ENCODE data around the gene ATAD3B. TPM values are rescaled to one million over a fixed set of nuclear protein-coding genes. Genes with fewer than 3 reads are reported as not detected.

The ATAD3B gene
- total RNA-seq, 1 donor from 2014 or later: 39.2 TPM

- Mint-ChIP-seq H3K9me3 (no peaks in the 10 kb centered on the region), H3K4me3 (peak overlapping the region; percentile 4), H3K27ac (no peak overlapping the region), H3K4me1 (no peaks in the 10 kb centered on the region), H3K36me3 (peaks cover 5% of the 10 kb centered on the region), H3K27me3 (ENCODE audit: low read depth) (no peaks in the 10 kb centered on the region)
- DNase-seq (ENCODE audit: low spot score in 2 of 2, unreplicated experiment in 2 of 2): no peak
- no peak for TF ChIP-seq CTCF (IDR thresholded peaks at IDR 0.05; ENCODE audit: unreplicated experiment)
These were observed 71.5 kb downstream of the ATAD3B start for GRCh38 chr1:1542766-1543705.

DNA sequence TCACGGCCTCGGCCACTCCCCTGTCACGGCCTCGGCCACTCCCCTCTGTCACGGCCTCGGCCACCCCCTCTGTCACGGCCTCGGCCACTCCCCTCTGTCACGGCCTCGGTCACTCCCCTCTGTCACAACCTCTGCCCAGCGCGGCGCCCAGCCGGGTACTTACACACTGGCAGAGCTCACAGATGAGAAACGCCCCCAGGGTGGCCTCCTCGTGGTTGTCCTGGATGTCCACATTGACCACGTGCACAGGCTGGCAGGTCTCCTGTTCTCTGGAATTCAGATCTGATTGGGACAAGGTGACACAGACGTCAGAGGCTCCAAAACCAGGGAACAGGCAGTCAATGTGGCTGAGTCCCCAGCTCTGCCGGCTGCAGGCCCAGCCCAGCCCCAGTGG is 72.1 kb downstream of the ATAD3B start:
- no peak for DNase-seq (ENCODE audit: low spot score in 2 of 2, unreplicated experiment in 2 of 2)
- TF ChIP-seq CTCF (IDR thresholded peaks at IDR 0.05; ENCODE audit: unreplicated experiment): no peak
- Mint-ChIP-seq H3K4me1 (no peaks in the 10 kb centered on the region), H3K4me3 (no peak overlapping the region), H3K27me3 (ENCODE audit: low read depth) (no peaks in the 10 kb centered on the region), H3K36me3 (peaks cover 5% of the 10 kb centered on the region), H3K27ac (no peak overlapping the region), H3K9me3 (no peaks in the 10 kb centered on the region)

GRCh38 chr1:1544544-1544943 is 73.0 kb downstream of the ATAD3B start:
- TF ChIP-seq CTCF (IDR thresholded peaks at IDR 0.05; ENCODE audit: unreplicated experiment): no peak
- Mint-ChIP-seq H3K4me3 (no peak overlapping the region), H3K4me1 (no peaks in the 10 kb centered on the region), H3K9me3 (no peaks in the 10 kb centered on the region), H3K27ac (no peak overlapping the region), H3K27me3 (ENCODE audit: low read depth) (no peaks in the 10 kb centered on the region), H3K36me3 (peaks cover 5% of the 10 kb centered on the region)
- DNase-seq (ENCODE audit: low spot score in 2 of 2, unreplicated experiment in 2 of 2): no peak

Other genes with a start within 250 kb of the ATAD3B start
- 103 to 110 TPM (median 108 TPM) in 3 replicates for gene SDF4, start 239.8 kb upstream of the ATAD3B start, total RNA-seq
- 32.1 to 34.1 TPM (median 33.4 TPM) in 3 replicates for gene B3GALT6, start 239.5 kb upstream of the ATAD3B start, total RNA-seq
- gene C1QTNF12, start 225.0 kb upstream of the ATAD3B start, total RNA-seq: 10.2 to 12.2 TPM (median 10.4 TPM) in 3 replicates
- 67.3 to 76.6 TPM (median 75.7 TPM) in 3 replicates for gene UBE2J2, start 197.9 kb upstream of the ATAD3B start, total RNA-seq
- gene SCNN1D, start 191.3 kb upstream of the ATAD3B start, total RNA-seq: 16.0 to 17.5 TPM (median 16.8 TPM) in 3 replicates
- gene ACAP3, start 163.8 kb upstream of the ATAD3B start, total RNA-seq: 85.5 to 97.3 TPM (median 91.0 TPM) in 3 replicates
- 12.7 to 14.5 TPM (median 14.2 TPM) in 3 replicates for gene PUSL1, start 163.2 kb upstream of the ATAD3B start, total RNA-seq
- 163 to 165 TPM (median 165 TPM) in 3 replicates for gene INTS11, start 147.1 kb upstream of the ATAD3B start, total RNA-seq
- 17.8 to 19.3 TPM (median 18.5 TPM) in 3 replicates for gene CPTP, start 147.0 kb upstream of the ATAD3B start, total RNA-seq
- 0.98 to 1.0 TPM (median 1.00 TPM) in 3 replicates for gene TAS1R3, start 140.5 kb upstream of the ATAD3B start, total RNA-seq
- gene DVL1, start 122.3 kb upstream of the ATAD3B start, total RNA-seq: 54.5 to 58.5 TPM (median 54.7 TPM) in 3 replicates
- gene MXRA8, start 113.2 kb upstream of the ATAD3B start, total RNA-seq: 157 to 163 TPM (median 161 TPM) in 3 replicates
- gene AURKAIP1, start 96.6 kb upstream of the ATAD3B start, total RNA-seq: 75.5 to 78.6 TPM (median 78.3 TPM) in 3 replicates
- 396 to 423 TPM (median 405 TPM) in 3 replicates for gene CCNL2, start 72.4 kb upstream of the ATAD3B start, total RNA-seq
- gene MRPL20, start 64.5 kb upstream of the ATAD3B start, total RNA-seq: 87.9 to 98.2 TPM (median 94.7 TPM) in 3 replicates
- gene ANKRD65, start 50.5 kb upstream of the ATAD3B start, total RNA-seq: 10.9 to 12.3 TPM (median 11.3 TPM) in 3 replicates
- gene VWA1, start 36.1 kb upstream of the ATAD3B start, total RNA-seq: 57.0 to 59.1 TPM (median 57.7 TPM) in 3 replicates
- gene ATAD3C, start 22.1 kb upstream of the ATAD3B start, total RNA-seq: 2.2 to 3.9 TPM (median 2.9 TPM) in 3 replicates
- 31.8 to 35.4 TPM (median 35.3 TPM) in 3 replicates for gene ATAD3A, start 40.4 kb downstream of the ATAD3B start, total RNA-seq
- 16.7 to 18.3 TPM (median 17.3 TPM) in 3 replicates for gene TMEM240, start 68.9 kb downstream of the ATAD3B start, total RNA-seq
- 97.2 to 98.8 TPM (median 97.4 TPM) in 3 replicates for gene SSU72, start 103.1 kb downstream of the ATAD3B start, total RNA-seq
- gene FNDC10, start 128.4 kb downstream of the ATAD3B start, total RNA-seq: 5.4 to 6.2 TPM (median 5.4 TPM) in 3 replicates
- 110 to 117 TPM (median 112 TPM) in 3 replicates for gene MIB2, start 143.7 kb downstream of the ATAD3B start, total RNA-seq
- gene MMP23B, start 160.4 kb downstream of the ATAD3B start, total RNA-seq: 63.8 to 70.3 TPM (median 65.4 TPM) in 3 replicates
- gene CDK11B, start 187.2 kb downstream of the ATAD3B start, total RNA-seq: 25.2 to 27.2 TPM (median 26.6 TPM) in 3 replicates
- 112 to 119 TPM (median 113 TPM) in 3 replicates for gene SLC35E2B, start 221.0 kb downstream of the ATAD3B start, total RNA-seq

All from mesothelial cell of epicardium (in vitro differentiated cells).